Keratinocyte (primary cell): Measurements from ENCODE around the gene GRIN2D. TPM values are rescaled to one million over a fixed set of nuclear protein-coding genes. Genes with fewer than 3 reads are reported as not detected.
"Not testable (repeated sequence)": the region's sequence is repeated elsewhere in the genome, so short reads cannot be mapped to it uniquely, and the experiment has no call there.

Experiments
- DNase-seq: peaks from one replicate; pipeline ENCODE4 v3.0.0-alpha.2; 2011; ENCODE audit warnings: low read depth, missing footprints, low spot score
- FAIRE-seq: peaks from 2 replicates; lab custom pipeline; 2011; peaks lifted over from hg19 to GRCh38; lab: Jason Lieb, UNC
- H2AFZ ChIP-seq: 2 replicates; pipeline ENCODE4 v1.6.0; 2012; ENCODE audit warnings: low read length, control low read depth, inconsistent platforms; ENCODE audit not compliant: control insufficient read depth
- H3K27ac ChIP-seq: 2 replicates; pipeline ENCODE4 v1.5.1; 2011; ENCODE audit warnings: low read length; ENCODE audit not compliant: control insufficient read depth, insufficient read depth
- H3K27me3 ChIP-seq: 3 replicates; pipeline ENCODE4 v1.6.0; 2011; ENCODE audit warnings: low read length; ENCODE audit not compliant: control insufficient read depth, insufficient read depth; ENCODE audit errors: extremely low read depth
- H3K36me3 ChIP-seq, 2 experiments: 2 replicates in 1 of 2; 3 replicates in 1 of 2; pipeline ENCODE4 v1.5.1; 2011; ENCODE audit warnings: low read length in 2 of 2, mild to moderate bottlenecking in 1 of 2; ENCODE audit not compliant: control insufficient read depth in 2 of 2, insufficient read depth in 2 of 2; ENCODE audit errors: extremely low read depth in 1 of 2
- H3K4me1 ChIP-seq: 3 replicates; pipeline ENCODE4 v1.5.1; 2011; ENCODE audit warnings: low read length; ENCODE audit not compliant: control insufficient read depth, insufficient read depth; ENCODE audit errors: extremely low read depth
- H3K4me2 ChIP-seq: 3 replicates; pipeline ENCODE4 v1.6.0; 2011; ENCODE audit warnings: low read depth, low read length; ENCODE audit not compliant: control insufficient read depth, insufficient read depth; ENCODE audit errors: extremely low read depth
- H3K4me3 ChIP-seq, 3 experiments: fragments of 200-600 bp in 1 of 3; sonication (generic) in 1 of 3; 2 replicates in 2 of 3; 3 replicates in 1 of 3; pipeline ENCODE4 v1.5.1; 2011 to 2016; ENCODE audit warnings: low read length in 3 of 3, mild to moderate bottlenecking in 3 of 3, control low read depth in 2 of 3, inconsistent platforms in 1 of 3, low read depth in 1 of 3, mixed read lengths in 1 of 3, mixed run types in 1 of 3, moderate library complexity in 1 of 3; ENCODE audit not compliant: control insufficient read depth in 2 of 3, insufficient read depth in 2 of 3; ENCODE audit errors: extremely low read depth in 1 of 3
- H3K79me2 ChIP-seq: 2 replicates; pipeline ENCODE4 v1.6.0; 2012; ENCODE audit warnings: low read length; ENCODE audit not compliant: control insufficient read depth, insufficient read depth
- H3K9ac ChIP-seq: 3 replicates; pipeline ENCODE4 v1.6.0; 2011; ENCODE audit warnings: low read length; ENCODE audit not compliant: control insufficient read depth, insufficient read depth; ENCODE audit errors: extremely low read depth
- H3K9me1 ChIP-seq: 3 replicates; pipeline ENCODE4 v1.6.0; 2011; ENCODE audit warnings: low read length; ENCODE audit not compliant: control insufficient read depth, insufficient read depth; ENCODE audit errors: extremely low read depth
- H3K9me3 ChIP-seq: 2 replicates; pipeline ENCODE4 v1.5.1; 2012; ENCODE audit warnings: low read depth, low read length; ENCODE audit not compliant: control insufficient read depth
- H4K20me1 ChIP-seq: 3 replicates; pipeline ENCODE4 v1.6.0; 2011; ENCODE audit warnings: low read length; ENCODE audit not compliant: control insufficient read depth, insufficient read depth; ENCODE audit errors: extremely low read depth
- EZH2 ChIP-seq: IDR thresholded peaks from one replicate; pipeline ENCODE4 v1.6.1; 2012; ENCODE audit warnings: inconsistent platforms, mild to moderate bottlenecking, low read length, moderate library complexity
- dilution Hi-C: fragments of 300-500 bp; cut with MboI; formaldehyde crosslinking; loops from one replicate; pipeline ENCODE4 v1.7.0; 2020; ENCODE audit warnings: low sequenced_read_pairs; ENCODE audit not compliant: extremely low pct_ligation_motif_present
- polyA plus RNA-seq, 5 experiments: library from polyadenylated mRNA; depleted of rRNA in 3 of 5; stranded (reverse) in 3 of 5; stranded (forward) in 1 of 5; unstranded in 1 of 5; fragments of >200 nt; gene quantifications; 1 replicate in 1 of 5; 2 replicates in 3 of 5; 3 replicates in 1 of 5; pipeline versions ENCODE4 v1.2.1 to v1.2.3, GENCODE V29; 2011 to 2012; ENCODE audit warnings: missing spikeins in 2 of 5, low read depth in 1 of 5, low replicate concordance in 1 of 5
- TF ChIP-seq, protein P1 (sequence below), 3 experiments: IDR thresholded peaks in 1 of 3; conservative IDR thresholded peaks in 1 of 3; optimal IDR thresholded peaks in 1 of 3; 2 replicates in 2 of 3; 3 replicates in 1 of 3; pipeline versions ENCODE3 to v1.5.1; 2011; ENCODE audit warnings: low read length in 3 of 3, mild to moderate bottlenecking in 3 of 3, moderate library complexity in 2 of 3, control low read depth in 1 of 3, inconsistent platforms in 1 of 3; ENCODE audit not compliant: insufficient read depth in 2 of 3; ENCODE audit errors: extremely low read depth in 1 of 3

The GRIN2D gene
- polyA plus RNA-seq, 1 donor (not counting 4 experiments of a cell fraction or from before 2014, with no cell fraction given), result 0.04 TPM

DNA sequence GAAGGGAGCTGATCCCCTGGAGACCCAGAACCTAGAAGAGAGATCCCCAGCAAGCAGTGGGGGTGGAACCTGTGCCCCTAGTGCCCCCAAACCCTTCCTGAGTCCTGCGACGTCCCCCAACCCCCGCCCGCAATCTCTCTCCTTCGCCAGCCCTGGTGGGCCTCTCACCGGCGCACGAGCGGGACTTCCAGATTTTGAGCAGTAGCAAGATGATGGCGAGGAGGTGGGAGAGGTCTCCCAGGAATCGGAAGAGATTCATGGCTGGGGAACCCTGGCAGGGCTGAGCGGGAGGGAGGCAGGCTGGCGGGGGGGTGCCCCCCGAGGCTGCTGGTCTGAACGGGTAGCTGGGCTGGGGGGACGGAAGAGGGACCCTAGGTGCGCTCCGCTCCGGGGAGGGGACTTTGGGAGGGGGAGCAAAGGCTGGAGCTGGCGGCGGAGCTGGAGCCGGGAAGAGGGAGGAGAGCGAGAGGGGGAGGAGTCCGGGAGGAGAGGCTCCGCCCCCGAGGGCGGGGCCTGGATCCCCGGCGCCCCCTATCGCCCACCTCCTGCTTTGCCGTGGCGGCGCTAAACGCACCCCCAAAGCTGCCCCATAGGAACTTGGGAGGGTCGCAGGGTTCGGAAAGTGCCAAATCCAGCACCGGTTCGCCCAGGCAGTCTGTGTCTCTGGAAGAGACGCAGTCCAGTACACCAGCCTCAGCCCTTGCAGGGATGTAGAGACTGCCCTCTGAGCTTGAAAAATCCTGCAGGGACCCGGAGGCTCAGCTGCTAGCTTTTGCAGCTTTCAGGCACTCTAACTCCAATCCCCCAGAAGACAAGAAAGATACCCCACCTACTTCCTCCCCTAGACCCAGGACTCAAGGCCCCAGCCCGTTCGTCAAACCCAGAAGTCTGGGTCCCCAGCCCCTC lies 2.1 kb upstream of the GRIN2D start, which contains the start of gene KDELR1:
Gene KDELR1 (minus strand): TSS at position 452 of the 906 bp plus-strand sequence. CDS start 193 bp downstream, at position 259.
- FAIRE-seq (peak; percentile 26), DNase-seq (peak; percentile 49)
- H2AFZ ChIP-seq, result peak within 1 kb of the TSS; percentile 97
- no peaks in the 10 kb centered on the region for H3K9me3 ChIP-seq
- H3K9me1 ChIP-seq, result no peaks in the 10 kb centered on the region
- H3K27ac ChIP-seq, result peak within 1 kb of the TSS; percentile 91
- H3K79me2 ChIP-seq, result peaks cover 19% of the 10 kb centered on the region
- peaks cover 14 to 18% of the 10 kb centered on the region in 2 experiments for H3K36me3 ChIP-seq
- dilution Hi-C loops, result no loop called here
- H4K20me1 ChIP-seq, result no peaks in the 10 kb centered on the region
- peaks cover 37% of the 10 kb centered on the region for H3K27me3 ChIP-seq
- peaks cover 7% of the 10 kb centered on the region for H3K4me1 ChIP-seq
- H3K9ac ChIP-seq, result peak within 1 kb of the TSS; percentile 99
- TF ChIP-seq, protein P1, sequence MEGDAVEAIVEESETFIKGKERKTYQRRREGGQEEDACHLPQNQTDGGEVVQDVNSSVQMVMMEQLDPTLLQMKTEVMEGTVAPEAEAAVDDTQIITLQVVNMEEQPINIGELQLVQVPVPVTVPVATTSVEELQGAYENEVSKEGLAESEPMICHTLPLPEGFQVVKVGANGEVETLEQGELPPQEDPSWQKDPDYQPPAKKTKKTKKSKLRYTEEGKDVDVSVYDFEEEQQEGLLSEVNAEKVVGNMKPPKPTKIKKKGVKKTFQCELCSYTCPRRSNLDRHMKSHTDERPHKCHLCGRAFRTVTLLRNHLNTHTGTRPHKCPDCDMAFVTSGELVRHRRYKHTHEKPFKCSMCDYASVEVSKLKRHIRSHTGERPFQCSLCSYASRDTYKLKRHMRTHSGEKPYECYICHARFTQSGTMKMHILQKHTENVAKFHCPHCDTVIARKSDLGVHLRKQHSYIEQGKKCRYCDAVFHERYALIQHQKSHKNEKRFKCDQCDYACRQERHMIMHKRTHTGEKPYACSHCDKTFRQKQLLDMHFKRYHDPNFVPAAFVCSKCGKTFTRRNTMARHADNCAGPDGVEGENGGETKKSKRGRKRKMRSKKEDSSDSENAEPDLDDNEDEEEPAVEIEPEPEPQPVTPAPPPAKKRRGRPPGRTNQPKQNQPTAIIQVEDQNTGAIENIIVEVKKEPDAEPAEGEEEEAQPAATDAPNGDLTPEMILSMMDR (optimal IDR thresholded peaks at IDR 0.05 in 1 of 3, IDR thresholded peaks at IDR 0.05 in 1 of 3, conservative IDR thresholded peaks at IDR 0.05 in 1 of 3; ENCODE audit: extremely low read depth in 1 of 3, insufficient read depth in 2 of 3, low read length in 3 of 3), result peak; percentile 81 to 99 (median 81)
- no peak for TF ChIP-seq EZH2
- H3K4me3 ChIP-seq, result peak within 1 kb of the TSS; percentile 94 to 99 (median 99)
- peak within 1 kb of the TSS; percentile 83 for H3K4me2 ChIP-seq

DNA sequence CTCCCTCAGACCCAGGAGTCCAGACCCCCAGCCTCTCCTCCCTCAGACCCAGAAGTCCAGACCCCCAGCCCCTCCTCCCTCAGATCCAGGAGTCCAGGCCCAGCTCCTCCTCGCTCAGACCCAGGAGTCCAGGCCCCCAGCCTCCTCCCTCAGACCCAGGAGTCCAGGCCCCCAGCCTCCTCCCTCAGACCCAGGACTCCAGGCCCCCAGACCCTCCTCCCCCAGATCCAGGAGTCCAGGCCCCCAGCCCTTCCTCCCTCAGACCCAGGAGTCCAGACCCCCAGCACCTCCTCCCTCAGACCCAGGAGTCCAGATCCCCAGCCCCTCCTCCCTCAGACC lies 1.5 kb upstream of the GRIN2D start:
- H4K20me1 ChIP-seq, H3K4me3 ChIP-seq, H3K9me3 ChIP-seq, H3K4me2 ChIP-seq, H3K9ac ChIP-seq, H3K4me1 ChIP-seq, H2AFZ ChIP-seq, dilution Hi-C loops, DNase-seq, H3K9me1 ChIP-seq, FAIRE-seq, H3K27ac ChIP-seq: not testable (repeated sequence)
- H3K79me2 ChIP-seq, result peaks cover 18% of the 10 kb centered on the region
- H3K36me3 ChIP-seq, result peaks cover 11 to 17% of the 10 kb centered on the region in 2 experiments
- peaks cover 37% of the 10 kb centered on the region for H3K27me3 ChIP-seq
